GM21528 (cell line): Measurements from ENCODE around the gene ARHGAP19.
"Not testable (repeated sequence)": the region's sequence is repeated elsewhere in the genome, so short reads cannot be mapped to it uniquely, and the experiment has no call there.

ENCODE experiments used
- ATAC-seq: cut with Tn5 transposase; IDR thresholded peaks from one replicate; pipeline ENCODE4 v1.9.1; 2021; ENCODE audit warnings: mild to moderate bottlenecking, moderate library complexity; ENCODE audit not compliant: unreplicated experiment, low FRiP score

The ARHGAP19 gene

DNA sequence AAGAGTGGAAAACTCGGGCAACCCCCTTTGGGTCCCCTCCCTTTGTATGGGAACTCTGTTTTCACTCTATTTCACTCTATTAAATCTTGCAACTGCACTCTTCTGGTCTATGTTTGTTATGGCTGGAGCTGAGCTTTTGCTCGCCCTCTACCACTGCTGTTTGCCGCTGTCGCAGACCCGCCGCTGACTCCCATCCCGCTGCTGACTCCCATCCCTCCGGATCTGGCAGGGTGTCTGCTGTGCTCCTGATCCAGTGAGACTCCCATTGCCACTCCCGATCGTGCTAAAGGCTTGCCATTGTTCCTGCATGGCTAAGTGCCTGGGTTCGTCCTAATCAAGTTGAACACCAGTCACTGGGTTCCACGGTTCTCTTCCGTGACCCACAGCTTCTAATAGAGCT is 2.4 kb downstream of the ARHGAP19 start:
- not testable (repeated sequence) for ATAC-seq

DNA sequence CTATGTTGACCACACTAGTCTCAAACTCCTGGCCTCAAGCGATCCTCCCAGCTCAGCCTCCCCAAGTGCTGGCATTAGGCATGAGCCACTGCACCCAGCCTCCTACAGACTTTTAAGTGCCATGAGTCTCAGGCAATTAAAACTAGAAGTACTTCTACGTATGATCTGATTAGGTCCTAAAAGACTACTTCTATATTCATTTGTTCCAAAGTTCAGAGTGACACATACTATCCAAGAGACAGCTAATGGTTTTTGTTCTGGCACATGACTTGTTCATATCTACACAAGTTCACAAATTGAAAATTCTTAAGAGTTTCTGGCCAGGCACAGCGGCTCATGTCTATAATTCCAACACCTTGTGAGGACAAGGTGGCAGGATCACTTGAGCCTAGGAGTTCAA is 11.7 kb downstream of the ARHGAP19 start:
- ATAC-seq, result no peak

GRCh38 chr10:97279121-97279815 is 13.2 kb downstream of the ARHGAP19 start:
- ATAC-seq, result no peak

GRCh38 chr10:97278491-97278989 is 13.9 kb downstream of the ARHGAP19 start:
- no peak for ATAC-seq

- no peak for ATAC-seq
These were observed 14.9 kb downstream of the ARHGAP19 start for GRCh38 chr10:97277551-97277950.

DNA sequence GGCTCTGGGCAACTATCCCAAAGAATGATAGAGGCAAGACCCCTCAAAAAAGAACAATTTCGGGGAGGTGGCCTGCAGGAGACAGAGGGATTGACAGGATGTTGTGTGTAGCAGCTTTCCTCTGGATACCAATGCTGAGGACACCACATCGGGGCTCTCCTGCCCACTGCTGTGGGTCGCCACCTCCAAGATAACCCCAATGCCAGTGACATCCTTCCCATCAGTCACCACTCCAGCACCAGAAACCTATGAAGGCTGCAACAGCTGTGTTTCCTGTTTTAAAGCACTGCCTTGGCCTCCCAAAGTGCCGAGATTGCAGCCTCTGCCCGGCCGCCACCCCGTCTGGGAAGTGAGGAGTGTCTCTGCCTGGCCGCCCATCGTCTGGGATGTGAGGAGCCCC is 17.6 kb downstream of the ARHGAP19 start:
- no peak for ATAC-seq

DNA sequence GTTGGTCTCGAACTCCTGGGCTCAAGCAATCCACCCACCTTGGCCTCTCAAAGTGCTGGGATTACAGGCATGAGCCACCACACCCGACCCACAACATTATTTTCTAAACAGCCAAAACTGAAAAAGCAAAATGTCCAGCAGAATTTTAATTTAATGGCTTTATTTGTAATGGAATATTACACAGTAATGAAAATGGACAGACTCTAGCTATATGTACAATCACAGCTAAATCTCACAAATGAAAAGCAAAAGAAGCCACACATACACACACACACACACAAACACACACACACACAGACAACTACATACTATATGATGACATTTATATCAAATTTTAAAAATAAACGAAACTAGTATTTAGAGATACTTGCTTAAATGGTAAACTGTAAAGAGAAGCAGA is 18.7 kb downstream of the ARHGAP19 start:
- no peak for ATAC-seq

GRCh38 chr10:97270523-97271154 is 21.8 kb downstream of the ARHGAP19 start:
- ATAC-seq, result no peak

GRCh38 chr10:97267671-97268070 is 24.8 kb downstream of the ARHGAP19 start:
- ATAC-seq, result no peak

DNA sequence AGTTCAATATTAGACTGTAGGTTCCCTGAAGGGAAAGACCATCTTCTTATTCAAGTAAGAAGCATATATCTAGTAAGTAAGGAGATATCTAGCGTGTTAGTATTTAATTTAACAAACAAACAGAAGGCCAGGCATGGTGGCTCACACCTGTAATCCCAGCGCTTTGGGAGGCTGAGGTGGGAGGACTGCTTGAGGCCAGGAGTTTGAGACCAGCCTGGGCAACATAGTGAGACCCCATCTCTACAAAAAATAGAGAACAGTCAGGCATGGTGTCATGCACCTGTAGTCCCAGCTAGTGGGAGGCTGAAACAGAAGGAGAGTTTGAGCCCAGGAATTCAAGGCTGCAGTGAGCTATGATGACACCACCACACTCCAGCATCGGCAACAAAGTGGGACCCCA is 27.3 kb downstream of the ARHGAP19 start:
- ATAC-seq, result not testable (repeated sequence)

- no peak for ATAC-seq
These were observed 28.5 kb downstream of the ARHGAP19 start for GRCh38 chr10:97263971-97264370.

DNA sequence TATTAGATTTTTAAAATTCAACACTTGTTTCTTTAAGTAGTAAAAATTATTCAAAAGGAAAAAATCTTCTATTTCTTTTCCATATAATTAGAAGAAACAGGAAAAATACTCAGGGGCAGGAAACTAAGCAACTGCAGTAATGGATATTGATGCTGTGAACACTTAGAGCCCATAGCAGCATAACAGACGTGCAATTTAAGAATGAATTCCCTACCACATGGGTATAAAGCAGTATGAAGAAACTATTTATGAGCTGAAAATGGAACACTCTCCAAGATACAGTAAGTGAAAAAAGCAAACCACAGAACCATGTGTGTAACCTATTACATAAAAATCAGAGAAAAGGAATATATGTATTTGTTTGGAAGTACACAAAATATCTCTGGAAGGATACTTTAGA is 30.8 kb downstream of the ARHGAP19 start:
- ATAC-seq, result no peak

- ATAC-seq, result no peak
These were observed 31.3 kb downstream of the ARHGAP19 start for GRCh38 chr10:97261183-97261582.

GRCh38 chr10:97259119-97259518 is 33.3 kb downstream of the ARHGAP19 start:
- ATAC-seq, result no peak

GRCh38 chr10:97256356-97256755 is 36.1 kb downstream of the ARHGAP19 start:
- no peak for ATAC-seq

DNA sequence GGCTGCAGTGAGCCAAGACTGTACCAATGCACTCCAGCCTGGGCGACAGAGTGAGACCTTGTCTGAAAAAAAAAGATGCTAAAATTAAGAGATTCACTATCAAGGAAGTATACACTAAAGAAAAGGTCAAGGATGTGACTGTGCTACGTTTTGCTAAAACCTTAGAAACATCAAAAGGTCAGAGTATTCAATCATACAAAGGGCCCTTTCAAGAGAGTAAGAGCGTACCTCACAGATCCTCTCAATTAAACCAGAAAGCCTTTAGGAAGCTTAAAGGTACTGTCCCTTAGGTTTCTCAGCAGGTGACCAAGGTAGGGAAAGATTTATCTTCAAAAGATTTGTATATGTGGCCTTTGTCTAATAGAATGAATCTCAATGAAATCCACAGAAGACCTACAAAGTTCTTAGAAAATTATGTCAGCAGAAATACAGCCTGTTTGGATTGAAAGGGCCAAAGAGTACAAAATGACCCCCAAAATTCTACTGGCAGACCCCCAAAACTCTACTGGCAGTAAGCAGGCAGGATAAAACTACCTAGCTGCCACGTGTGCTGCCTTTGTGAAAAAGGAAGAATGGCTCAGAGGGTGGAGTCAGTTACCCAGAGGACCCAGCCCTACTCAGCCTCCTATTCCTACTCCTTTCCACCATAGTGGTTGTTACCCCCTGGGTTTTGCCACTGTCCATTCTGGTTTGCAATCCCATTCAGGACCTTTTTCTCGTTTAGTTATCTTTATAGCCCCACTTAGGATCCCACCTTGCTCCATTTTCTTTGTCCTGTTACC is 36.7 kb downstream of the ARHGAP19 start:
- ATAC-seq, result no peak

DNA sequence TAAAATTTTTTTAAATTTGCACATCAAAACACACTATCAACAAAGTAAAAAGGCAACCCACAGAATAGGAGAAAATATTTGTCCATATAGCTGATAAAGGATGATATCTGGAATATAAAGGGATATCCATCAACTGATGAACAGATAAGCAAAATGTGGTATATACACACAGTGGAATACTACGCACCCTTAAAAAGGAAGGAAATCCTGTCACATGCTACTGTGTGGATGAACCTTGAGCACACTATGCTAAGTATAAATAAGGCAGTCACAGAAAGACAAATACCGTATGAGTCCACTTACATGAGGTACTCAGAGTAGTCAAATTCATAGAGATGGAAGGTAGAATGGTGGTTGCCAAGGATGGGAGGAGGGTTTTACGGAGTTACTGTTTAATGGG is 37.7 kb downstream of the ARHGAP19 start:
- ATAC-seq, result no peak

GRCh38 chr10:97250952-97251351 is 41.5 kb downstream of the ARHGAP19 start:
- ATAC-seq, result no peak

GRCh38 chr10:97243836-97244235 is 48.6 kb downstream of the ARHGAP19 start:
- ATAC-seq, result no peak

DNA sequence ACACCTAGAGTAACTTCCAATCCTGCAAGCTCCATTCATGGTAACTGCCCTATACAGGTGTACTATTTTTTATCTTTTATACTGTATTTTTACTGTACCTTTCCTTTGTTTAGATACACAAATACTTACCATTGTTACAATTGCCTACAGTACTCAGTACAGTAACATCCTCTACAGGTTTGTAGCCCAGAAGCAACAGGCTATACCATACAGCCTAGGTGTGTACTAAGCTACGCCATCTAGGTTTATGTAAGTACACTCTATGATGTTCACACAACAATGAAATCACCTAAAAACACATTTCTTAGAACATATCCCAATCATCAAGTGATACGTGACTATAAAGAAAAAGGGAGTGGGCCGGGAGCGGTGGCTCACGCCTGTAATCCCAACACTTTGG is 53.6 kb downstream of the ARHGAP19 start:
- ATAC-seq, result no peak

DNA sequence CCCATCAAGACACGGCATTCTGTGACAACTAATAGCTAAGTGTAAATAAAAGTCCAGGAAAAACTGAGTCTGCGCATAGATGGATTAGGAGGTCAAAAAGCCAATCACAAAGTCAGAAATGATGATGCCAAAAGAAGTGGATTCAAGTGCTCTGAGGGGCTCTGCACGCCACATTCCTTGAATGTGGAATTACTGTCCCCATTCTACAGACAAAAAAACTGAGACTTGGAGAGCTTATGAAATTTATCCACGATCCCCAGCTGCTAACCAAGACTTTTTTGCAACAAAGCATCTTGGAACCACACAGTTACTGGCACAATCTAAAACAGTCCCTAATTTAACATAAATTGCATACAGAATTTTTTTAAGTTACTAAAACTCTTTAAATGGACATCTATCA is 57.1 kb downstream of the ARHGAP19 start:
- ATAC-seq, result no peak
